A673 (cell line): Measurements from ENCODE around the gene PCBP4. TPM values are rescaled to one million over a fixed set of nuclear protein-coding genes. Genes with fewer than 3 reads are reported as not detected.

ENCODE experiments used
- BruUV-seq: library from RNA; stranded (reverse); fragments of 400-500 nt; replicated peaks from 2 replicates; lab custom pipeline; 2021; lab: Mats Ljungman, UMichigan
- CTCF ChIA-PET: fragments of 300-600 bp; sonication (Branson Sonifier 250); formaldehyde crosslinking; loops from one replicate; lab custom pipeline; 2022; ENCODE audit warnings: antibody characterized with exemption; lab: Charles Lee
- POLR2A ChIA-PET: fragments of 300-600 bp; sonication (Branson Sonifier 250); formaldehyde crosslinking; loops from one replicate; lab custom pipeline; 2022; ENCODE audit warnings: antibody characterized with exemption; ENCODE audit not compliant: low non-redundant PET; lab: Charles Lee
- DNase-seq: peaks from one replicate; pipeline ENCODE4 v3.0.0-alpha.2; 2015; ENCODE audit warnings: low spot score
- H3K27ac ChIP-seq: fragments of 200-600 bp; sonication (generic); 2 replicates; pipeline ENCODE4 v1.5.1; 2016; ENCODE audit warnings: mixed run types, low read depth, mild to moderate bottlenecking, mixed read lengths, antibody characterized with exemption, low read length; ENCODE audit not compliant: poor library complexity, severe bottlenecking
- H3K27me3 ChIP-seq: fragments of 200-600 bp; sonication (generic); replicated peaks from 2 replicates; pipeline ENCODE4 v1.6.1; 2017; ENCODE audit warnings: mixed run types, low read depth, mild to moderate bottlenecking, mixed read lengths, antibody characterized with exemption, low read length; ENCODE audit not compliant: insufficient read depth, poor library complexity
- H3K36me3 ChIP-seq: fragments of 200-600 bp; sonication (generic); 2 replicates; pipeline ENCODE4 v1.6.1; 2016; ENCODE audit warnings: mixed run types, mild to moderate bottlenecking, mixed read lengths, antibody characterized with exemption, low read length; ENCODE audit not compliant: insufficient read depth, poor library complexity, severe bottlenecking
- H3K4me1 ChIP-seq: fragments of 200-600 bp; sonication (generic); 2 replicates; pipeline ENCODE4 v1.6.1; 2017; ENCODE audit warnings: mixed run types, mild to moderate bottlenecking, mixed read lengths, antibody characterized with exemption, low read length; ENCODE audit not compliant: insufficient read depth, poor library complexity, severe bottlenecking
- H3K4me3 ChIP-seq: fragments of 200-600 bp; sonication (generic); 2 replicates; pipeline ENCODE4 v1.5.1; 2016; ENCODE audit warnings: low read depth, mixed run types, mild to moderate bottlenecking, mixed read lengths, low read length; ENCODE audit not compliant: poor library complexity, severe bottlenecking
- H3K9me3 ChIP-seq: fragments of 200-600 bp; sonication (generic); 2 replicates; pipeline ENCODE4 v1.6.1; 2016; ENCODE audit warnings: mixed run types, low read depth, mild to moderate bottlenecking, mixed read lengths, antibody characterized with exemption, low read length; ENCODE audit not compliant: poor library complexity, severe bottlenecking
- EZH2 ChIP-seq: fragments of 200-600 bp; sonication (generic); IDR thresholded peaks from 2 replicates; pipeline ENCODE4 v1.6.1; 2017; ENCODE audit warnings: borderline replicate concordance, low read depth, mild to moderate bottlenecking, mixed read lengths, antibody characterized with exemption, low read length; ENCODE audit not compliant: poor library complexity, severe bottlenecking
- intact Hi-C: fragments of 100-400 bp; cut with micrococcal nuclease; formaldehyde crosslinking; loops from one replicate; pipeline ENCODE4 v1.10.0; 2022; ENCODE audit not compliant: unreplicated experiment
- total RNA-seq: library from RNA; stranded (reverse); gene quantifications from 2 replicates; pipeline ENCODE4 v1.2.3, GENCODE V29; 2021
- TF ChIP-seq, protein P1 (sequence below): fragments of 300-800, 200-600 bp; sonication (generic); conservative IDR thresholded peaks from 2 replicates; pipeline ENCODE4 v1.5.1; 2017; ENCODE audit warnings: low read depth, mild to moderate bottlenecking, antibody characterized with exemption, low read length, moderate library complexity, mixed read lengths

PCBP4 gene
- total RNA-seq, 1 experiment from 2014 or later, result 5.3 TPM

DNA sequence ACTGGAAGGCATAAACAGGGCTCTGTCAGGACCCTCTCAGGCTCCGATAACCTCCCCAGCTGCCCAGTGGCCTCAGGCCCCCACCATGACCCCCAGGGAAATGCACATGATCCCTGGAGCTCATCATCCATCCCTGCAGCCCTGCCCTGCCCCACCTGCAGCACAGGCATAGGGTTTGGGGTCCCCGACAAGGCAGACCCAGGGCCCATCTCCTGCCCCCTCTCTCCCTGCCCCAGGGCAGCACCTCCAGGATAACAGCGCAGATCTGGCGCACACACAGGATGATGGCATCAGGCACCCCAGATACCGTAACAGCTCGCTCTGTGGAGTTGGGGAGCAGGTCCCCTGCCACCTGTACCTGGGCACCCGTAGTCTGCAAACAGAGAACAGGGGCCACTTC, 7.6 kb downstream of the PCBP4 start:
- DNase-seq, result no peak
- no peaks in the 10 kb centered on the region for H3K36me3 ChIP-seq
- H3K27me3 ChIP-seq, result no peaks in the 10 kb centered on the region
- ChIA-PET CTCF (no interaction called here), POLR2A (no interaction called here)
- H3K9me3 ChIP-seq, result no peaks in the 10 kb centered on the region
- H3K4me3 ChIP-seq, result no peak overlapping the region
- no peaks in the 10 kb centered on the region for H3K4me1 ChIP-seq
- no TSS peak for BruUV-seq
- H3K27ac ChIP-seq, result no peak overlapping the region
- intact Hi-C loops, result no loop called here
- TF ChIP-seq, protein P1, sequence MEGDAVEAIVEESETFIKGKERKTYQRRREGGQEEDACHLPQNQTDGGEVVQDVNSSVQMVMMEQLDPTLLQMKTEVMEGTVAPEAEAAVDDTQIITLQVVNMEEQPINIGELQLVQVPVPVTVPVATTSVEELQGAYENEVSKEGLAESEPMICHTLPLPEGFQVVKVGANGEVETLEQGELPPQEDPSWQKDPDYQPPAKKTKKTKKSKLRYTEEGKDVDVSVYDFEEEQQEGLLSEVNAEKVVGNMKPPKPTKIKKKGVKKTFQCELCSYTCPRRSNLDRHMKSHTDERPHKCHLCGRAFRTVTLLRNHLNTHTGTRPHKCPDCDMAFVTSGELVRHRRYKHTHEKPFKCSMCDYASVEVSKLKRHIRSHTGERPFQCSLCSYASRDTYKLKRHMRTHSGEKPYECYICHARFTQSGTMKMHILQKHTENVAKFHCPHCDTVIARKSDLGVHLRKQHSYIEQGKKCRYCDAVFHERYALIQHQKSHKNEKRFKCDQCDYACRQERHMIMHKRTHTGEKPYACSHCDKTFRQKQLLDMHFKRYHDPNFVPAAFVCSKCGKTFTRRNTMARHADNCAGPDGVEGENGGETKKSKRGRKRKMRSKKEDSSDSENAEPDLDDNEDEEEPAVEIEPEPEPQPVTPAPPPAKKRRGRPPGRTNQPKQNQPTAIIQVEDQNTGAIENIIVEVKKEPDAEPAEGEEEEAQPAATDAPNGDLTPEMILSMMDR, result no peak
- TF ChIP-seq EZH2, result no peak

GRCh38 chr3:51958603-51959521, 8.4 kb downstream of the PCBP4 start:
- DNase-seq, result no peak
- POLR2A ChIA-PET, result no interaction called here

DNA sequence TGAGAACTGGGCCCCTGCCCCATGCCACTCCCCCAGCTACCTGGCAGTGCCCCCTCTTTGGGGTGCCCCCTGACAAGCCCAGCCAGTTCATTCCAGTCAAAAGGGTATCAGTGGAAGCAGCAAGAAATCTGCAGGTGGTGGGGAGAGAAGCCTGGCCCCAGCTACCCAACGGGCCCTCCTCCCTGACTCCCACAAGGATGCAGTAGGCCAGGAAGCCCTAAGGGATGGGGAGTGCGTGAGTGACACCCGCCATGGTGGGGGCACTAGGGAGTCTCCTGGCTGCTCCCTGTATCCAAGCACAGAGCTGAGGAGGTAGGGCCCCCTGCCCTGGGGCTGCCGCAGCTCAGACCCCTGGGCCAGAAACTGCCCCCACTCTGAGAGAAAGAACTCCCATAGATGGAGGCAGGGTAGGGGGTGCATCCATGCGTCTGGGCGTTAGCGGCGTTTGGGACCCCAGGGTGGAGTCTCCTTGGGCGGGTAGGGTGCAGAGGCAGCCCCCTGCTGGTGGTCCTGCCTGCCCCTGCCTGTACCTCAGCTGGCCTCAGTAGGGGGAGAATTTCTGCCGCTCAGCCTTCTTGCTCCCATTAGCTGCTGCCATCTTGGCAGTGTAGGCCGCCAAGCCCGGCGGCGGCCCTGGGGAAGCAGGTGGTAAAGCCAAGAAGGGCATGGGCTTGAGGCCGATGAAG, 9.6 kb downstream of the PCBP4 start:
- H3K36me3 ChIP-seq, result no peaks in the 10 kb centered on the region

More at GRCh38 chr3:51958603-51959521, 8.4 kb downstream of the PCBP4 start:
- intact Hi-C loops, result no loop called here
- BruUV-seq, result no TSS peak
- Histone ChIP-seq H3K4me1 (no peaks in the 10 kb centered on the region), H3K9me3 (no peaks in the 10 kb centered on the region), H3K27me3 (no peaks in the 10 kb centered on the region), H3K27ac (no peak overlapping the region), H3K36me3 (no peaks in the 10 kb centered on the region), H3K4me3 (no peak overlapping the region)
- CTCF ChIA-PET, result no interaction called here
- TF ChIP-seq EZH2, result no peak
- TF ChIP-seq, protein P1, result no peak

More for the DNA sequence above, 9.6 kb downstream of the PCBP4 start:
- H3K4me1 ChIP-seq, result no peaks in the 10 kb centered on the region
- ChIA-PET CTCF (no interaction called here), POLR2A (interaction anchor here (0.6 kb wide), 1 partner anchor 573 kb away, joined by 5 read pairs; the partner anchor contains the start of gene MANF)
- TF ChIP-seq, protein P1, result no peak
- TF ChIP-seq EZH2, result no peak
- H3K27ac ChIP-seq, result no peak overlapping the region
- no peak for DNase-seq
- BruUV-seq, result no TSS peak
- H3K9me3 ChIP-seq, result no peaks in the 10 kb centered on the region
- no peaks in the 10 kb centered on the region for H3K27me3 ChIP-seq
- intact Hi-C loops, result no loop called here
- no peak overlapping the region for H3K4me3 ChIP-seq
